ENCODE results near the gene SLX4IP.

Gene SLX4IP

GRCh38 chr20:10639077-10639736, 204.1 kb downstream of the SLX4IP start:
- no peaks in the 10 kb centered on the region for H3K9me3 ChIP-seq (ENCODE audit: control insufficient read depth, insufficient read depth, low read length)
- H3K36me3 ChIP-seq (ENCODE audit: control insufficient read depth, insufficient read depth, low read length) = peaks cover 44% of the 10 kb centered on the region
- H3K4me3 ChIP-seq (ENCODE audit: low read depth, low read length) = no peak overlapping the region
- peaks cover 25% of the 10 kb centered on the region for H3K4me1 ChIP-seq (ENCODE audit: control insufficient read depth, insufficient read depth, low read length)
- no peak overlapping the region for H3K9ac ChIP-seq (ENCODE audit: low read depth, low read length)
- no peaks in the 10 kb centered on the region for H3K27me3 ChIP-seq (ENCODE audit: control insufficient read depth, insufficient read depth, low read length)

GRCh38 chr20:10639737-10640556, 204.8 kb downstream of the SLX4IP start:
- Histone ChIP-seq H3K27me3 (ENCODE audit: control insufficient read depth, insufficient read depth, low read length) (no peaks in the 10 kb centered on the region), H3K36me3 (ENCODE audit: control insufficient read depth, insufficient read depth, low read length) (peaks cover 51% of the 10 kb centered on the region), H3K9ac (ENCODE audit: low read depth, low read length) (no peak overlapping the region), H3K4me1 (ENCODE audit: control insufficient read depth, insufficient read depth, low read length) (peaks cover 25% of the 10 kb centered on the region), H3K4me3 (ENCODE audit: low read depth, low read length) (no peak overlapping the region), H3K9me3 (ENCODE audit: control insufficient read depth, insufficient read depth, low read length) (no peaks in the 10 kb centered on the region)

GRCh38 chr20:10640897-10641296, 205.8 kb downstream of the SLX4IP start:
- no peaks in the 10 kb centered on the region for H3K27me3 ChIP-seq (ENCODE audit: control insufficient read depth, insufficient read depth, low read length)
- peaks cover 22% of the 10 kb centered on the region for H3K4me1 ChIP-seq (ENCODE audit: control insufficient read depth, insufficient read depth, low read length)
- no peak overlapping the region for H3K4me3 ChIP-seq (ENCODE audit: low read depth, low read length)
- no peak overlapping the region for H3K9ac ChIP-seq (ENCODE audit: low read depth, low read length)
- no peaks in the 10 kb centered on the region for H3K9me3 ChIP-seq (ENCODE audit: control insufficient read depth, insufficient read depth, low read length)
- H3K36me3 ChIP-seq (ENCODE audit: control insufficient read depth, insufficient read depth, low read length) = peaks cover 61% of the 10 kb centered on the region

- no peak overlapping the region for H3K9ac ChIP-seq (ENCODE audit: low read depth, low read length)
- no peaks in the 10 kb centered on the region for H3K27me3 ChIP-seq (ENCODE audit: control insufficient read depth, insufficient read depth, low read length)
- peaks cover 18% of the 10 kb centered on the region for H3K4me1 ChIP-seq (ENCODE audit: control insufficient read depth, insufficient read depth, low read length)
- H3K36me3 ChIP-seq (ENCODE audit: control insufficient read depth, insufficient read depth, low read length) = peaks cover 66% of the 10 kb centered on the region
- H3K9me3 ChIP-seq (ENCODE audit: control insufficient read depth, insufficient read depth, low read length) = no peaks in the 10 kb centered on the region
- H3K4me3 ChIP-seq (ENCODE audit: low read depth, low read length) = no peak overlapping the region
Measured at GRCh38 chr20:10641467-10641866, 206.4 kb downstream of the SLX4IP start.

- Histone ChIP-seq H3K4me1 (ENCODE audit: control insufficient read depth, insufficient read depth, low read length) (peaks cover 13% of the 10 kb centered on the region), H3K9ac (ENCODE audit: low read depth, low read length) (no peak overlapping the region), H3K4me3 (ENCODE audit: low read depth, low read length) (no peak overlapping the region), H3K9me3 (ENCODE audit: control insufficient read depth, insufficient read depth, low read length) (no peaks in the 10 kb centered on the region), H3K27me3 (ENCODE audit: control insufficient read depth, insufficient read depth, low read length) (no peaks in the 10 kb centered on the region), H3K36me3 (ENCODE audit: control insufficient read depth, insufficient read depth, low read length) (peaks cover 70% of the 10 kb centered on the region)
Measured at GRCh38 chr20:10641893-10642292, 206.8 kb downstream of the SLX4IP start.

- Histone ChIP-seq H3K9me3 (ENCODE audit: control insufficient read depth, insufficient read depth, low read length) (no peaks in the 10 kb centered on the region), H3K4me1 (ENCODE audit: control insufficient read depth, insufficient read depth, low read length) (peaks cover 5% of the 10 kb centered on the region), H3K4me3 (ENCODE audit: low read depth, low read length) (no peak overlapping the region), H3K27me3 (ENCODE audit: control insufficient read depth, insufficient read depth, low read length) (no peaks in the 10 kb centered on the region), H3K9ac (ENCODE audit: low read depth, low read length) (no peak overlapping the region), H3K36me3 (ENCODE audit: control insufficient read depth, insufficient read depth, low read length) (peaks cover 81% of the 10 kb centered on the region)
Measured at GRCh38 chr20:10642856-10643559, 207.9 kb downstream of the SLX4IP start.

GRCh38 chr20:10643560-10643873, 208.4 kb downstream of the SLX4IP start:
- Histone ChIP-seq H3K4me1 (ENCODE audit: control insufficient read depth, insufficient read depth, low read length) (peaks cover 1% of the 10 kb centered on the region), H3K36me3 (ENCODE audit: control insufficient read depth, insufficient read depth, low read length) (peaks cover 87% of the 10 kb centered on the region), H3K9me3 (ENCODE audit: control insufficient read depth, insufficient read depth, low read length) (no peaks in the 10 kb centered on the region), H3K27me3 (ENCODE audit: control insufficient read depth, insufficient read depth, low read length) (no peaks in the 10 kb centered on the region), H3K4me3 (ENCODE audit: low read depth, low read length) (no peak overlapping the region), H3K9ac (ENCODE audit: low read depth, low read length) (no peak overlapping the region)

- H3K9ac ChIP-seq (ENCODE audit: low read depth, low read length) = no peak overlapping the region
- H3K4me3 ChIP-seq (ENCODE audit: low read depth, low read length) = no peak overlapping the region
- H3K9me3 ChIP-seq (ENCODE audit: control insufficient read depth, insufficient read depth, low read length) = no peaks in the 10 kb centered on the region
- peaks cover 82% of the 10 kb centered on the region for H3K36me3 ChIP-seq (ENCODE audit: control insufficient read depth, insufficient read depth, low read length)
- no peaks in the 10 kb centered on the region for H3K27me3 ChIP-seq (ENCODE audit: control insufficient read depth, insufficient read depth, low read length)
- H3K4me1 ChIP-seq (ENCODE audit: control insufficient read depth, insufficient read depth, low read length) = peaks cover 11% of the 10 kb centered on the region
Measured at GRCh38 chr20:10644458-10645204, 209.5 kb downstream of the SLX4IP start.

GRCh38 chr20:10645205-10645570, 210.1 kb downstream of the SLX4IP start:
- no peaks in the 10 kb centered on the region for H3K27me3 ChIP-seq (ENCODE audit: control insufficient read depth, insufficient read depth, low read length)
- H3K4me3 ChIP-seq (ENCODE audit: low read depth, low read length) = no peak overlapping the region
- H3K4me1 ChIP-seq (ENCODE audit: control insufficient read depth, insufficient read depth, low read length) = peaks cover 16% of the 10 kb centered on the region
- peaks cover 82% of the 10 kb centered on the region for H3K36me3 ChIP-seq (ENCODE audit: control insufficient read depth, insufficient read depth, low read length)
- H3K9me3 ChIP-seq (ENCODE audit: control insufficient read depth, insufficient read depth, low read length) = no peaks in the 10 kb centered on the region
- H3K9ac ChIP-seq (ENCODE audit: low read depth, low read length) = no peak overlapping the region

GRCh38 chr20:10646006-10646405, 210.9 kb downstream of the SLX4IP start:
- Histone ChIP-seq H3K9ac (ENCODE audit: low read depth, low read length) (no peak overlapping the region), H3K4me3 (ENCODE audit: low read depth, low read length) (no peak overlapping the region), H3K36me3 (ENCODE audit: control insufficient read depth, insufficient read depth, low read length) (peaks cover 75% of the 10 kb centered on the region), H3K4me1 (ENCODE audit: control insufficient read depth, insufficient read depth, low read length) (peaks cover 22% of the 10 kb centered on the region), H3K27me3 (ENCODE audit: control insufficient read depth, insufficient read depth, low read length) (no peaks in the 10 kb centered on the region), H3K9me3 (ENCODE audit: control insufficient read depth, insufficient read depth, low read length) (no peaks in the 10 kb centered on the region)

- Histone ChIP-seq H3K4me3 (ENCODE audit: low read depth, low read length) (no peak overlapping the region), H3K4me1 (ENCODE audit: control insufficient read depth, insufficient read depth, low read length) (peaks cover 22% of the 10 kb centered on the region), H3K27me3 (ENCODE audit: control insufficient read depth, insufficient read depth, low read length) (no peaks in the 10 kb centered on the region), H3K36me3 (ENCODE audit: control insufficient read depth, insufficient read depth, low read length) (peaks cover 66% of the 10 kb centered on the region), H3K9me3 (ENCODE audit: control insufficient read depth, insufficient read depth, low read length) (no peaks in the 10 kb centered on the region), H3K9ac (ENCODE audit: low read depth, low read length) (no peak overlapping the region)
Measured at GRCh38 chr20:10646886-10647420, 211.8 kb downstream of the SLX4IP start.
